SK-N-MC (cell line): ENCODE data around the gene GIMAP1.

Experiments used
- EZH2 ChIP-seq: fragments of 200-600 bp; sonication (generic); IDR thresholded peaks from one replicate; pipeline ENCODE4 v1.6.1; 2017; ENCODE audit warnings: antibody characterized with exemption
- POLR2AphosphoS5 ChIP-seq: IDR thresholded peaks from 2 replicates; pipeline ENCODE4 v1.6.1; 2012; ENCODE audit warnings: mild to moderate bottlenecking, low read depth, low read length, borderline replicate concordance

DNA sequence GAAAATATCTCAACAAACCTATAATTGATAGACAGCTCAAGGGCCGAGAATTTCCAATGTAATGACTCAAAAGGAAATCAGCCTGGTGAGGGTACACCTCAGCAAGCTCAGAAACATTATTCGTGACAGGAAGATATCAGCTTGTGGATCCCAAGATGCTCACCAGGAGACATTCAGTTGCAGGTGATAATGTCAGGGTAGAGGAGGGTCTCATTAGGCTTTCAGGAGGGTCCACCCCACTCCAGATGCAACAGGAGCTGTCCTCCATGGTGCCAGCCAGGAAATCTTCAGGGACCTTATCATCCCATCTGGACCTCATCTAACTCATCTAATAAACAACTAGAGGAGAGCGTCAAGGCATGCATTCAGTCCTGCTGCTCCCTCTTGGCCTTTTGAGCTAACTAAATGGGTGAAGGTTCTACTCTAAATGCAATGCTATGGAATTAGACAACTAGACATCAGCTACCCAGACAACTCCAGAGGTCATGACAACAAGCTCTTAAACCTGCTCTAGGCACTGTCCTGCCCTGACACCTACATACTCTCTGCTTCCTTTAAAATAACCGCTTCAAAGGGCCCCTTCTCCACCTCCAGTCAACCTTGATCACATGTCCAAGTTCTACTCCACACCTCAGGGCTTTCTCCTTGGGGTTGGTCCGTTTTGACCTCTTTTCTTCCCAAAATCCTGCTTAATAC lies 16.5 kb downstream of the GIMAP1 start:
- TF ChIP-seq EZH2 (no peak), POLR2AphosphoS5 (no peak)
